HL-60 (cell line): Measurements from ENCODE around the gene H2BK1.

Experiments used
- DNase-seq, 2 experiments: peaks; one replicate each; pipeline ENCODE4 v3.0.0-alpha.2; 2010 to 2020; ENCODE audit warnings: low read depth in 1 of 2, low spot score in 1 of 2
- H3K27ac ChIP-seq: fragments of 250-450 bp; sonication (Bioruptor Pico); replicated peaks from 2 replicates; pipeline ENCODE4 v1.5.1; 2020; ENCODE audit warnings: mild to moderate bottlenecking, moderate library complexity
- H3K27me3 ChIP-seq: fragments of 250-450 bp; sonication (Bioruptor Pico); 2 replicates; pipeline ENCODE4 v1.5.1; 2021; ENCODE audit warnings: mild to moderate bottlenecking, moderate library complexity; ENCODE audit not compliant: insufficient read depth, poor library complexity, severe bottlenecking
- H3K4me3 ChIP-seq: replicated peaks from 2 replicates; pipeline ENCODE4 v1.5.1; 2011; ENCODE audit warnings: mild to moderate bottlenecking, control low read depth, low read length; ENCODE audit not compliant: insufficient read depth
- GABPA ChIP-seq: IDR thresholded peaks from 2 replicates; pipeline ENCODE4 v1.6.1; 2012; ENCODE audit warnings: low read depth
- POLR2AphosphoS5 ChIP-seq: IDR thresholded peaks from 2 replicates; pipeline ENCODE4 v1.6.1; 2012; ENCODE audit warnings: low read depth
- REST ChIP-seq: IDR thresholded peaks from 2 replicates; pipeline ENCODE4 v1.6.1; 2012; ENCODE audit warnings: low read depth; ENCODE audit not compliant: insufficient replicate concordance
- SPI1 ChIP-seq: IDR thresholded peaks from 2 replicates; pipeline ENCODE4 v1.6.1; 2012; ENCODE audit warnings: low read depth, mild to moderate bottlenecking, borderline replicate concordance
- TF ChIP-seq, protein P1 (sequence below): IDR thresholded peaks from one replicate; pipeline ENCODE4 v1.5.1; 2011; ENCODE audit warnings: low read length, control low read depth, inconsistent platforms; ENCODE audit not compliant: insufficient read depth

Gene H2BK1

GRCh38 chr7:151252961-151253711, 42.8 kb upstream of the H2BK1 start:
- TF ChIP-seq GABPA: no peak
- TF ChIP-seq SPI1: no peak
- TF ChIP-seq REST: no peak
- no peak for TF ChIP-seq POLR2AphosphoS5
- TF ChIP-seq, protein P1, sequence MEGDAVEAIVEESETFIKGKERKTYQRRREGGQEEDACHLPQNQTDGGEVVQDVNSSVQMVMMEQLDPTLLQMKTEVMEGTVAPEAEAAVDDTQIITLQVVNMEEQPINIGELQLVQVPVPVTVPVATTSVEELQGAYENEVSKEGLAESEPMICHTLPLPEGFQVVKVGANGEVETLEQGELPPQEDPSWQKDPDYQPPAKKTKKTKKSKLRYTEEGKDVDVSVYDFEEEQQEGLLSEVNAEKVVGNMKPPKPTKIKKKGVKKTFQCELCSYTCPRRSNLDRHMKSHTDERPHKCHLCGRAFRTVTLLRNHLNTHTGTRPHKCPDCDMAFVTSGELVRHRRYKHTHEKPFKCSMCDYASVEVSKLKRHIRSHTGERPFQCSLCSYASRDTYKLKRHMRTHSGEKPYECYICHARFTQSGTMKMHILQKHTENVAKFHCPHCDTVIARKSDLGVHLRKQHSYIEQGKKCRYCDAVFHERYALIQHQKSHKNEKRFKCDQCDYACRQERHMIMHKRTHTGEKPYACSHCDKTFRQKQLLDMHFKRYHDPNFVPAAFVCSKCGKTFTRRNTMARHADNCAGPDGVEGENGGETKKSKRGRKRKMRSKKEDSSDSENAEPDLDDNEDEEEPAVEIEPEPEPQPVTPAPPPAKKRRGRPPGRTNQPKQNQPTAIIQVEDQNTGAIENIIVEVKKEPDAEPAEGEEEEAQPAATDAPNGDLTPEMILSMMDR: no peak
- Histone ChIP-seq H3K27ac (no peak overlapping the region), H3K4me3 (no peak overlapping the region), H3K27me3 (peaks cover 39% of the 10 kb centered on the region)
- no peak for DNase-seq

DNA sequence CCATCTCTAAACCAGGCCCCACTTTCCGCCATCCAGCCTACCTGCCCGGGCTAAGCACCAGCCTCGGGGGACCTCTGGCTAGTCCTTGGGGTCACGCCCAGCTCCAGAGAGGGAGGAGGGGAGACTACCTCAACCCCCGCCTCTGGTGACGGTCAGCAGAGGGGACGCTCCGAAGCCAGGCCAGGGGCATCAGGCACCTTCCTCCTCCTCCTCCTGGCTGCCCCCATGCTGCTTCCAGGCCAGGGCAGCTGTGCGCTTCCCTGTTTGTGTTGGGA, 42.2 kb upstream of the H2BK1 start:
- Histone ChIP-seq H3K27me3 (peaks cover 45% of the 10 kb centered on the region), H3K27ac (no peak overlapping the region), H3K4me3 (no peak overlapping the region)
- DNase-seq: no peak
- TF ChIP-seq, protein P1: no peak
- TF ChIP-seq REST (no peak), SPI1 (no peak)

DNA sequence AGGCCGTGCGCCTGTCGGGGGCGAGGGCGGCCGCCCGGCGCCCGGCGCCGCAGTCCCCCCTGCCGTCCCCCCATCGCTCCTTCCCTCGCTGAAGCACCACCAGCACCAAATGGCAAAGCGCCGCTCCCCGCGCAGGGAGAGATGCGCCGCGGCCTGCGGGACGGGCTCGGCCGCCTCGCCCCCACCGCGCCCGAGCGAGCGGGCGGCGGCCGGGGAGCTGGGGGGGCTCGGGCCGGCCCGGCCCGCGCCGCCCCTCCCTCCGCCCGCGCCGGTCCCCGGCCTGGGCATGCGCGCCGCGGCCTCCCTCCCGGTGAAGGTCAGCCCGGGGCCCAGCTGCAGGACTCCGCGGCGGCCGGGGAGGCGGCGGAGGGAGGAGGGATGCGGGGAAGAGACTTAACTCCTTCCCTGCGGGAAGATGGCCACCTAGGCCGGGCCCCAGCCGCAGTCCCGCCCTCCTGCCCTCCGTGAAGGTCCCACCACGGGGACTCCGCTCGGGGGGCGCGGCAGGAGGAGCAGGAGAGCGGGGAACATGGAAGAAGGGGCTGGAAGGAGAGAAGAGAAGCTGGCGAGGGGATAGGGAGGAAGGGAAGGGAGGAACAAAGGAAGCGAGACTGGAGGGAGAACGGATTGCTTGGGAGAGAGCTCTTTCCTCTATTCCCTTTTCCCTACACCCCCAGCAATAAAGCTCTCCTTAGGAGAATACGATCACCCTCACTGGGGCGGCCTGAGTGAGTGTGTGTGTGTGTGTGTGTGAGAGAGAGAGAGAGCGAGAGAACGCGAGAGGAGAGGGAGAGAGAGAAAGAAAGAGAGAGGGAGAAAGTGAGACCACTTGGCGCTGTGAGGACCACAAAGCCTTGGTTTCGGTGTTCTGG, 41.6 kb upstream of the H2BK1 start:
- no peak for DNase-seq
- Histone ChIP-seq H3K27ac (no peak overlapping the region), H3K27me3 (peaks cover 51% of the 10 kb centered on the region), H3K4me3 (no peak overlapping the region)
- TF ChIP-seq SPI1: no peak
- no peak for TF ChIP-seq POLR2AphosphoS5
- no peak for TF ChIP-seq REST
- TF ChIP-seq, protein P1: no peak
- no peak for TF ChIP-seq GABPA
